B cell (primary cell): ENCODE results near the gene TULP3. TPM values are rescaled to one million over a fixed set of nuclear protein-coding genes. Genes with fewer than 3 reads are reported as not detected.
A peak's percentile ranks its signal among the peaks of the same experiment; 100 is the strongest.

ENCODE experiments used
- ATAC-seq: fragments of 200-7000 bp; cut with Tn5 transposase; one replicate; pipeline ENCODE4 v1.10.0; 2021; ENCODE audit warnings: low read depth, mild to moderate bottlenecking, moderate number of reproducible peaks, moderate library complexity
- CTCF ChIA-PET: fragments of 350-600 bp; sonication (Branson Sonifier 250); formaldehyde crosslinking; loops from one replicate; lab custom pipeline; 2021; ENCODE audit warnings: antibody characterized with exemption, inconsistent platforms; lab: Charles Lee
- POLR2A ChIA-PET: fragments of 350-600 bp; sonication (Branson Sonifier 250); formaldehyde crosslinking; loops from one replicate; lab custom pipeline; 2021; ENCODE audit warnings: antibody characterized with exemption; lab: Charles Lee
- DNase-seq: peaks from one replicate; pipeline ENCODE4 v3.0.0; 2013
- H2AFZ ChIP-seq: 2 replicates; pipeline ENCODE4 v1.6.1; 2012; ENCODE audit warnings: mild to moderate bottlenecking, low read depth, low read length; ENCODE audit not compliant: insufficient read depth, poor library complexity, severe bottlenecking
- H3K27ac ChIP-seq, 2 donors: 1 replicate in 1 of 2; 2 replicates in 1 of 2; pipeline ENCODE4 v1.5.1; 2012 to 2013; ENCODE audit warnings: low read length in 2 of 2, mild to moderate bottlenecking in 2 of 2, moderate library complexity in 1 of 2
- H3K27me3 ChIP-seq, 4 experiments: fragments of 200-600 bp in 1 of 4; sonication (generic) in 1 of 4; replicated peaks in 1 of 4; 1 replicate in 2 of 4; 2 replicates in 2 of 4; pipeline versions ENCODE4 v1.6.1 to v1.7.0; 2013 to 2016; ENCODE audit warnings: low read length in 3 of 4, mild to moderate bottlenecking in 2 of 4, mixed read lengths in 1 of 4, moderate library complexity in 1 of 4; ENCODE audit not compliant: insufficient read depth in 4 of 4, control insufficient read depth in 3 of 4; ENCODE audit errors: control extremely low read depth in 1 of 4
- H3K36me3 ChIP-seq, 2 experiments: replicated peaks in 1 of 2; 1 replicate in 1 of 2; 2 replicates in 1 of 2; pipeline versions ENCODE4 v1.6.1 to v1.7.1; 2013; ENCODE audit warnings: low read length in 1 of 2; ENCODE audit not compliant: insufficient read depth in 2 of 2, control insufficient read depth in 1 of 2; ENCODE audit errors: control extremely low read depth in 1 of 2, extremely low read depth in 1 of 2
- H3K4me1 ChIP-seq, 2 donors: fragments of 200-600 bp in 1 of 2; sonication (generic) in 1 of 2; 1 replicate in 1 of 2; 2 replicates in 1 of 2; pipeline versions ENCODE4 v1.5.1 to v1.6.1; 2013 to 2017; ENCODE audit warnings: low read length in 2 of 2; ENCODE audit not compliant: control insufficient read depth in 2 of 2, insufficient read depth in 2 of 2
- H3K4me2 ChIP-seq: replicated peaks from 2 replicates; pipeline ENCODE3; 2012; ENCODE audit warnings: mild to moderate bottlenecking, low read depth, low read length; ENCODE audit not compliant: poor library complexity, severe bottlenecking
- H3K4me3 ChIP-seq, 5 experiments: fragments of 200-600 bp in 1 of 5; sonication (generic) in 1 of 5; 1 replicate in 3 of 5; 2 replicates in 2 of 5; pipeline versions ENCODE4 v1.5.1 to v1.7.0; 2011 to 2016; ENCODE audit warnings: low read length in 4 of 5, mild to moderate bottlenecking in 4 of 5, low read depth in 2 of 5, control low read depth in 1 of 5, moderate library complexity in 1 of 5; ENCODE audit not compliant: insufficient read depth in 1 of 5; ENCODE audit errors: control extremely low read depth in 1 of 5, extremely low read depth in 1 of 5
- H3K79me2 ChIP-seq: fragments of 200-600 bp; sonication (generic); one replicate; pipeline ENCODE4 v1.6.0; 2016; ENCODE audit warnings: low read length; ENCODE audit not compliant: control insufficient read depth, insufficient read depth
- H3K9ac ChIP-seq: fragments of 200-600 bp; sonication (generic); 2 replicates; pipeline ENCODE4 v1.6.1; 2017; ENCODE audit warnings: mild to moderate bottlenecking, low read length, moderate library complexity
- H3K9me3 ChIP-seq, 3 donors: one replicate each; pipeline versions ENCODE4 v1.6.1 to v1.7.1; 2013; ENCODE audit warnings: low read length in 2 of 3; ENCODE audit not compliant: control insufficient read depth in 2 of 3, insufficient read depth in 1 of 3; ENCODE audit errors: control extremely low read depth in 1 of 3
- H4K20me1 ChIP-seq: 2 replicates; pipeline ENCODE4 v1.6.0; 2012; ENCODE audit warnings: mild to moderate bottlenecking, low read length; ENCODE audit not compliant: insufficient read depth, control insufficient read depth, poor library complexity, severe bottlenecking
- H3K27ac Mint-ChIP-seq: one replicate; pipeline ENCODE4 v1.8.0; 2021; ENCODE audit warnings: mixed read lengths
- H3K27me3 Mint-ChIP-seq: one replicate; pipeline ENCODE4 v1.8.0; 2021; ENCODE audit warnings: mixed read lengths
- H3K4me1 Mint-ChIP-seq: one replicate; pipeline ENCODE4 v1.8.0; 2021; ENCODE audit warnings: mixed read lengths
- H3K4me3 Mint-ChIP-seq: one replicate; pipeline ENCODE4 v1.8.0; 2021; ENCODE audit warnings: mixed read lengths
- H3K9me3 Mint-ChIP-seq: one replicate; pipeline ENCODE4 v1.8.0; 2022; ENCODE audit warnings: mixed read lengths; ENCODE audit not compliant: insufficient read depth
- CTCF ChIP-seq: fragments of 200-600 bp; IDR thresholded peaks from one replicate; pipeline ENCODE4 v1.8.0; 2022; ENCODE audit warnings: antibody characterized with exemption, mild to moderate bottlenecking
- EZH2 ChIP-seq: IDR thresholded peaks from 2 replicates; pipeline ENCODE4 v1.6.1; 2012; ENCODE audit warnings: borderline replicate concordance, low read depth, mild to moderate bottlenecking, moderate library complexity, low read length; ENCODE audit not compliant: insufficient read depth, poor library complexity, severe bottlenecking
- WGBS: methylation state at CpG from one replicate; pipeline ENCODE4 v1.1.5; 2013; ENCODE audit warnings: missing lambda C conversion rate; ENCODE audit not compliant: insufficient coverage; 5-methylcytosine and 5-hydroxymethylcytosine counted together
- intact Hi-C: fragments of 100-400 bp; cut with micrococcal nuclease; formaldehyde crosslinking; loops from one replicate; pipeline ENCODE4 v1.10.0; 2022
- polyA plus RNA-seq: library from polyadenylated mRNA; depleted of rRNA; stranded (reverse); fragments of >200 nt; gene quantifications from 2 replicates; pipeline ENCODE4 v1.2.3, GENCODE V29; 2012
- total RNA-seq, 2 donors: library from RNA; stranded (reverse); fragments of 120-200 nt in 1 of 2; gene quantifications; 1 replicate in 1 of 2; 2 replicates in 1 of 2; pipeline versions ENCODE4 v1.2.3 to v1.2.4, GENCODE V29; 2013 to 2022

TULP3 gene
- total and polyA plus RNA-seq, 2 donors (not counting 1 experiment from before 2014, with no cell fraction given), result 8.3 to 9.2 TPM

- Mint-ChIP-seq H3K4me1 (no peaks in the 10 kb centered on the region), H3K4me3 (no peak overlapping the region), H3K27me3 (no peaks in the 10 kb centered on the region), H3K27ac (no peak overlapping the region), H3K9me3 (no peaks in the 10 kb centered on the region)
- Histone ChIP-seq H3K79me2 (no peaks in the 10 kb centered on the region), H4K20me1 (no peaks in the 10 kb centered on the region), H3K36me3 (peaks cover 0 to 5% of the 10 kb centered on the region in 2 experiments), H3K4me1 (no peaks in the 10 kb centered on the region), H3K9ac (no peak overlapping the region), H3K4me2 (no peak overlapping the region), H2AFZ (no peak overlapping the region), H3K9me3 (no peaks in the 10 kb centered on the region), H3K27ac (no peak overlapping the region), H3K4me3 (no peak overlapping the region), H3K27me3 (no peaks in the 10 kb centered on the region)
- no CpG with 5 or more reads among the region's 3 CpGs for WGBS
- ATAC-seq (no peak), DNase-seq (no peak)
- TF ChIP-seq CTCF (no peak), EZH2 (no peak)
- CTCF ChIA-PET, result no interaction called here
- intact Hi-C loops, result loop anchor here (10.0 kb wide), 1 partner anchor 183 kb away; no protein-coding TSS in a partner anchor
- POLR2A ChIA-PET, result no interaction called here
These were observed 38.8 kb upstream of the TULP3 start for GRCh38 chr12:2851931-2852330.

DNA sequence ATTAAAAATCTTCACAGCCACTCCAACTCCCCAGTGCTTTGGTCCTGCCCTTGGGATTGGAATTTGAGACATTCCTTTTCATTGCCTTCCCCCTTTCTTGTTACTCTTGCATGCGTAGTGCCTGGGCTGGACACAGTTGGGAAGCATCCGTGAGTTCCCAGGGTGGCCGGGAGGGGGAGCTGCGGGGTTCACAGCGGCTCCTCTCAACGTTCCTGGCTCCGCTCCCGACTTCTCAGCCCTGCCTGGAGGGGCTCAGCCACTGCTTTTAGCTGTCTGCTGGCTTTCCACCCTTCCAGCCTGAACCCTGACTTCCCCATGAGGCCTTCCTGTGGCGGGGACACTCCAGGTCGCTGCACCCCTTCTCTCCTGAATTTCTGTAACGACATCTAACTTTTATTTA is 37.1 kb upstream of the TULP3 start:
- Mint-ChIP-seq H3K9me3 (no peaks in the 10 kb centered on the region), H3K4me1 (no peaks in the 10 kb centered on the region), H3K27me3 (no peaks in the 10 kb centered on the region), H3K27ac (no peak overlapping the region), H3K4me3 (no peak overlapping the region)
- peak; percentile 44 for DNase-seq
- no peak overlapping the region for H3K9ac ChIP-seq
- WGBS, result 30% methylated on average over 8 of the region's 11 CpGs
- H3K4me2 ChIP-seq, result no peak overlapping the region
- no peaks in the 10 kb centered on the region for H4K20me1 ChIP-seq
- no peak overlapping the region for H3K4me3 ChIP-seq
- POLR2A ChIA-PET, result no interaction called here
- no peak for ATAC-seq
- peaks cover 0 to 10% of the 10 kb centered on the region in 2 experiments for H3K36me3 ChIP-seq
- no peak overlapping the region for H3K27ac ChIP-seq
- no peaks in the 10 kb centered on the region for H3K4me1 ChIP-seq
- H3K79me2 ChIP-seq, result no peaks in the 10 kb centered on the region
- peak; percentile 56 for TF ChIP-seq CTCF
- TF ChIP-seq EZH2, result no peak
- no peaks in the 10 kb centered on the region for H3K27me3 ChIP-seq
- H3K9me3 ChIP-seq, result no peaks in the 10 kb centered on the region
- intact Hi-C loops, result loop anchor here (10.0 kb wide), 1 partner anchor 181 kb away; no protein-coding TSS in a partner anchor
- no peak overlapping the region for H2AFZ ChIP-seq
- CTCF ChIA-PET, result interaction anchor here (1.0 to 3.8 kb wide), 5 partner anchors 9 to 188 kb away, joined by 3 to 22 read pairs (median 5); no protein-coding TSS in a partner anchor
